NK-92 (cell line): ENCODE results near the gene DNAI1.

ENCODE experiments used
- DNase-seq: peaks from one replicate; lab custom pipeline; 2025; ENCODE audit not compliant: unreplicated experiment; lab: John Stamatoyannopoulos, UW

Gene DNAI1

GRCh38 chr9:34510497-34511468, 52.2 kb downstream of the DNAI1 start:
- DNase-seq: no peak

DNA sequence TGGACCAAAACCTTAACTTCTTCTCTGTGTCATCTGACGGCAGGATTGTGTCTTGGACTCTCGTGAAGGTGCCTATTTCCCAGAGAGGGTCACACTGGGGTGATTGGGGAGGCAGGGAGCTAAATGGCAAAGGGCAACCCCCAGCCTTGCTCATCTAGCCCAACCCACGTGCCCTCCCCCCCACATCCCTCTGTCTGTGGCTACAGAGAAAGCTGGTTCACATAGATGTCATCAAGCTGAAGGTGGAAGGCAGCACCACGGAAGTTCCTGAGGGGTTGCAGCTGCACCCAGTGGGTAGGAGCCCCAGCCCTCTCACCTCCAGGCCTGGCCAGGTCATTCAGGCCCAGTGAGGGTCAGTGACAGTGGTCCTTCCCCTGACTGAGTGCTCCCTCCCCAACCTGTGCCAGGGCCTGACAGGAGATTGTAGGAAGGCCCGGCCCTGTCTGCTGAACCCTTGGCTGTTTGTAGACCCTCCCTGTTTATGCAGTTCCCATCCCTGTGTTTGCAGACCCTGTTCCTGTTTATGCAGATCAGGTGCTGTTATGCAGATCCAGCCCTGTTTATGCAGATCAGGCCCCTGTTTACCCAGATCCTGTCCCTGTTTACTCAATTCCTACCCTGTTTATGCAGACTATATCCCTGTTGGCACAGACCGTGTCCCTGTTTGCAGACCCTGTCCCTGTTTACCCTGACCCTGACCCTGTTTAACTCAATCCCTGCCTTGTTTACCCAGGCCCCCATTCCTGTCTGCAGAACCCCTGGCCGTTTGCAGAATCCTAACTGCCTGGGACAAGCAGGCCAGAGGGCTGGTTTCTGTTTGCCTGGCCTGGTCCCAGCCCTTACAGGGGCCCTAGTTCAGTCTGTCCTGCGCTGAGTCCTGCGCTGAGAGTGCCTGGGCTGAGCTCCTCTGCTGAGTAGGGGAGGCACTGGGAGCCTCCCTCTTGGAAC, 53.8 kb downstream of the DNAI1 start:
- DNase-seq: no peak

GRCh38 chr9:34513567-34514214, 55.1 kb downstream of the DNAI1 start:
- no peak for DNase-seq

- no peak for DNase-seq
Measured at GRCh38 chr9:34514401-34514800, 55.8 kb downstream of the DNAI1 start.

DNA sequence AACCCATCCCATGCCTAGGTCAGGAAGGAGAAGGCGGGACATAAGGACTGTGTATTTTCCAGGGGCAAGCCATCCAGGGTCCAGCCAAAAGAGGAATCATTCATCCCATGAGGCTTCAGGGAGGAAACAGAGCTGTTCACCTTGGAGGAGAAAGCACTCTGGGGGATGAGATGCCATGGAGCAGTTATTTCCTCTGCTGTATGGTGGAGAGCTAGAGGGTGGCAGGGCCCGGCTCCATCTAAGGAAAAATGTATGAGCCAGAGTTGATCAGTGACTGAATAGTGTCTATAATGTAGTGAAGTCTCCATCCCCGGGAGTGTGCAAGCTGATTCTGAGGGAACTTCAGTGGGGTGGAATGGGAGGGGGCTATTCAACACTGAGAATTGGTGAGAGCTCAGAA, 56.2 kb downstream of the DNAI1 start:
- DNase-seq: no peak

DNA sequence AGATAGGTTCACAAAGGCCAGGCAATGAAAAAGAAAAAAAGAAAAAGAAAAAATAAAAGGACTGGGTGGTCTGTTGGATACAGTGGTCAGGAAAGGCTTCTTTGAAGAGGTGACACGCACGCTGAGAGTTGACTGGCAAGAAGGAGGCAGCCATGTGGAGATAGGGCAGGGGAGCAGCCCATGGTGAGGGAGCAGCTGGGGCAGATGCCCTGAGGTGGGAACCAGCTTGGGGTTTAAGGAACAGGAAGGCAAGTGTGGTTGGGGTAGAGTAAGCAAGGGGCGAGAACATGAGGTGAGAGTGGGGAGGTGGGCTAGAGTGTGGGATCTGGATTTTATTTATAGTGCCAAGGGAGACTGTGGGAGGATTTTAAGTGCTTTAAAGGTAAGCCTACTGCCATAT, 57.4 kb downstream of the DNAI1 start:
- no peak for DNase-seq

GRCh38 chr9:34517185-34517584, 58.6 kb downstream of the DNAI1 start:
- DNase-seq: no peak

DNA sequence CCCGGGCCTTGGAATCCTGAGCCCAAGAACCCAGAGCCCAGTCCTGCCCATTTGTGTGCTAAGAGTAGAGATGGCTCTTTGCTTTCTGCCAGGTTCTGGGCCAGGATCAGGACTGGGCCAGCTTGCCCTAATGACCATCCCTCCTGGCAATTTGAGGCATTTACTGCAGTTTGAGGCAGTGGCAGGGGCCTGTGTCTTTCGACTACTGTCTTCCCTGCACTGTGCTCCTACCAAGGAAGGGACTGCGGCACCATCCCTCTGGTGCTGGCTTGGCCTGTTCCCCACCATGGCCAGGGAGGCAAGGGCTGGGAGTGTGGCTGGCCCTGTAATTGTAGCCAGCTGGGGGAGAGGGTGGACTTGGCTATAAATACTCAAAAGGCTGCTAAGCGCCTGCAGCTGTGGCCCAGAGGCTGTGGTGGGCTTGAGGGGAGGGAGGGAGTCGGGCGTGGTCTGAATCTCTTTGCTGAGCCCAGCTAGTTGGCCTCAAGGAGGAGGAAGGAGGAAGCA, 59.6 kb downstream of the DNAI1 start:
- DNase-seq: no peak

DNA sequence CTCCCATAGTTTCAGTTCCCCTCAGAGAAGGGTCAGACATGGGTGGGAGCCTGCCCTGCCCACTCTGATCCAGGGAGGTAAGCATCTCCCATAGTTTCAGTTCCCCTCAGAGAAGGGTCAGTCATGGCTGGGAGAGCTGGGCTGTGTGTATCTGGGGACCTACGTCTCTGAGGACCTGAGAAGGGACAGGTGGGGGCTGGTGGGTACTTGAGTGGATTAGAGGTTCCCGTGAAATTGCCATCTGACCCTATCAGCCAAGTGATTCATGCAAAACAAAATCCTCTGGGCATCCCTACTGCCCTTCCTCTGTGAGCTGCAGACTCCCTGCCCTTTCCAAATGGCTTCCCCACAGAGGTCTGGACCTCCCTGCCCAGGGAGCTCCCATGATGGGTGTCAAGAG, 60.3 kb downstream of the DNAI1 start:
- DNase-seq: no peak

- no peak for DNase-seq
Measured at GRCh38 chr9:34519321-34520020, 60.9 kb downstream of the DNAI1 start.

DNA sequence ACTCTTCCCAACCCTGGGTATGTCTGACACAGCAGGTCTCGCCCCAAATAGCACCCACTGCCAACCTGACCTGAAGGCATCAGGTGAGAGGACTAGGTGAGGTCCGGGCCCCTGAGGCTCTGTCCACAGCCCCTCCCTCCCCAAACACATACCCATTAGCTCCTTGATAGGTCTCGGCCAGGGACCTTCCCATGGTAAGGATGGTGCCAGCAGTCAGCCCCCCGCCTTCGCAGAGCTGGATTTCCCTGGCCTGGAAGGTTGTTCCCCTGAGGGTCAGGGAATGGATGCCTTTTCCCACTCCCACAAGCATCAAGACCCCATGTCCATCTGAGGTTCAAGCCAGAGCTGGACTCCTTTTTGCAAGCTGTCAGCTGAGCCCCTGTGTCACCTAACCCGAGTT, 61.5 kb downstream of the DNAI1 start:
- no peak for DNase-seq

DNA sequence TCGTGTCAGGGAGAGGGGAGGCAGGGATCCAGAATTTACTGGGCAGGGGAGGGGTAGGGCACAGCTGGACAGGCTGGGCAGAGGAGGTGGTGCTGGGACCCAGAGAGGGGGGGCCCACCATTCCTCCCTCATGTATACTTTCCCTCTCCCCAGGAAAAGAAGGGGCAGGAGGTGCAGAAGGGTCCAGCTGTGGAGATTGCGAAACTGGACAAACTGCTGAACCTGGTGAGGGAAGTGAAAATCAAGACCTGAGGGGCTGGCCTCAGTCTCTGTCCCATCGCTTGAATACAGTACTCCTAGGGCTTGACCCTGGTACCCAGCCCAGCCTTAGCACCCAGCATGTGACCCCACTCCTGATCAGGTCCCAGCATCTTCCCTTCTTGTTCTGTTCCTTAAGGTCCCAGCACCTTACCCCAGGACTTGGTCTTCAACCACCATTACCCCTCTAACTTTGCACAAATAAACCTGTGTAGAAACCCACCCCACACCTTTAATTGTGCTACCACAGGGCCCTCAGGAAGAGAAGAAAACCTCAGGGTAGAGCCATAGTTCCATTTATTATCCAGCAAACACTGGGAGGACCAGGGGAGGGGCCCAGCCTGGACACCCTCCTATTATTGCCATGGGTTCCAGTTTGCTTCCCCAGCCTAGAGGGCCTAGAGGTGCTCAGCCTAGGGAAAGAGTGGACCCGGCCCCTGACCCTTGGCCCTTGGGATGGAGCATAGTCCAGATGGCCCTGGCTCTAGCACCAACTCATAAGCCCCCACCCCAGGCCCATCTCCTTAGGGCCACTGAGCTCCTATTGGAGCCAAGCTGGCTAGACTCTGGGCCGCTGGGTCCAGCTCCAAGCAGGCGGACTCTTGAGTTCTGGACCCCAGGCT, 62.1 kb downstream of the DNAI1 start:
- DNase-seq: no peak

- no peak for DNase-seq
Measured at GRCh38 chr9:34521406-34522045, 62.9 kb downstream of the DNAI1 start.

GRCh38 chr9:34522091-34522887, 63.7 kb downstream of the DNAI1 start:
- no peak for DNase-seq

GRCh38 chr9:34522971-34523797, 64.6 kb downstream of the DNAI1 start, which contains the start of gene ENHO:
ENHO (minus strand) TSS chr9:34522990; CDS start chr9:34521695, 1,295 bp downstream.
- DNase-seq: no peak

DNA sequence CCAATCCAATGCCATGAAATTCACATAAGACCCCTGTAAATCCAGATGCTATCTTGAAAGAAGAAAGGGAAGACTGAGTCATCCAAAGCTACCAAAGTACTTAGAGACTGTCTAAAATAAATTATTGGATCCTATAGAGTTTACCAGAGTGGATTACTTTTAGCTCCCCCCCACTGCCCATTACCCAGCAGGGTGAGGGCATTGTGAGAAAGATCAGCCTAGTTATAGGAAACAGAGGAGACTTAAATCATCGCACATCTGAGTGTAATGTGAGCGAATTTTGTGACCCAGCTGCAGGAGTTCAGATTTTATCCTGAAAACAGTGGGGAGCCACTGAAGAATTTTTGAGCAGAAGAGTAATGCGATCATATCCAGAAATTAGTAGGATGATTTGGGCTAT, 65.7 kb downstream of the DNAI1 start:
- no peak for DNase-seq

DNA sequence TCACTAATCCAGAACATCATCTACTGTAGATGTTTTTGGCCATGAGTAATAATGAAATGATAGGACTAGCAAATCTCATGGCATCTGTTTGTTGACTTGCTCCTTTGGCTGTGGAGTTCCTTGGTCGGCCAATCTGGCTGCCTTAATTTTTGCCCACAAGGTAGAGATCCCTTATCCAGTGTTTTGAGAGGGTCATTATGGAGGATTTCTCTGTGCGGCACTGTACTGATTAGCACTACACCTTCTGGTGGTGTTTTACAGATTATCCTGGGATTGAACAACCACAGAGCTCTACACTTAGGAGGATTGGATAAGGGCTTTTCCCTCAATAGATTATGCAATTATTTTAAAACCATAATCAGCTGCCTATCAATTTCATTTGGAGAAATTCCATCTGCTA, 67.4 kb downstream of the DNAI1 start:
- DNase-seq: no peak
